ENCODE measurements around the gene HTT. TPM values are rescaled to one million over a fixed set of nuclear protein-coding genes. Genes with fewer than 3 reads are reported as not detected.

The HTT gene
- total RNA-seq, 1 experiment from 2014 or later, result 64.4 TPM

DNA sequence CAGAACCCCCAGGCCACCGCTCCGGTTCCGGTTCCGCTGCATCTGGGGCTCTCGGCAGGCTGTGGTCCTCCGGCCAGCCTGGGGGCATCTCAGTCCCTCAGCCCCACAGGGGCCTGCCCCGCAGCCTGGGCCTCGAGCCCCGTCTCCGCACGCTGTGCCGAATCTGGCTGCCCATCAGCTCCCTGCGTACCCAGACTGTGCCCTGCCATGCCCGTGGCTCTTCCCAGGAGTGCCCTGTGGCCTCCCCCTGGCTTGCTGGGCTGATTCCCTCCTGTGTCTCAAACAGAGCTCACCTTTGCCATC, 173.6 kb downstream of the HTT start:
- Histone ChIP-seq H2BK20ac (ENCODE audit: low read depth, low read length, poor library complexity, severe bottlenecking) (no peak overlapping the region), H3K18ac (ENCODE audit: insufficient read length, low read depth, low read length) (no peak overlapping the region), H3K79me2 (ENCODE audit: insufficient read depth, low read length) (no peaks in the 10 kb centered on the region), H3K4me1 (ENCODE audit: insufficient read depth, low read length) (no peaks in the 10 kb centered on the region; the same call in 1 of the 2 replicates), H4K5ac (ENCODE audit: insufficient read length, low read depth, low read length) (no peak overlapping the region), H3K79me1 (ENCODE audit: insufficient read depth, low read depth, low read length, poor library complexity, severe bottlenecking) (no peaks in the 10 kb centered on the region), H3K4me2 (ENCODE audit: insufficient read depth, insufficient read length, low read length) (no peak overlapping the region), H2AFZ (ENCODE audit: low read length) (no peak overlapping the region), H4K8ac (replicated peaks; ENCODE audit: insufficient read length, low read depth, low read length) (no peak overlapping the region), H3K23ac (ENCODE audit: insufficient read length, low read depth, low read length) (no peak overlapping the region), H4K20me1 (ENCODE audit: control insufficient read depth, insufficient read depth, insufficient read length) (peaks cover 4% of the 10 kb centered on the region), H3K9ac (ENCODE audit: extremely low read depth, insufficient read length, low read length) (no peak overlapping the region), H2BK12ac (ENCODE audit: insufficient read length, low read depth, low read length) (no peak overlapping the region), H2BK5ac (ENCODE audit: insufficient read length, low read length) (no peak overlapping the region), H3K27me3 (ENCODE audit: insufficient read depth, low read length) (no peaks in the 10 kb centered on the region), H3K23me2 (ENCODE audit: insufficient read length, low read depth, low read length, poor library complexity, severe bottlenecking) (no peaks in the 10 kb centered on the region), H3T11ph (ENCODE audit: low read length) (no peak overlapping the region), H3K56ac (ENCODE audit: insufficient read length, low read depth, low read length) (no peak overlapping the region), H4K91ac (ENCODE audit: insufficient read length, low read depth, low read length) (peak overlapping the region; percentile 25), H2AK5ac (ENCODE audit: insufficient read length, low read length) (no peak overlapping the region), H3K14ac (ENCODE audit: insufficient read depth, low read length) (no peak overlapping the region; the same call in 1 of the 2 replicates), H2BK120ac (ENCODE audit: low read depth, low read length, poor library complexity, severe bottlenecking) (no peak overlapping the region), H3K9me3 (ENCODE audit: control insufficient read depth, low read depth, low read length) (no peaks in the 10 kb centered on the region), H2BK15ac (ENCODE audit: low read depth, low read length) (no peak overlapping the region), H3K4ac (ENCODE audit: low read depth, low read length) (no peak overlapping the region; the same call in 1 of the 2 replicates), H3K27ac (ENCODE audit: insufficient read length, low read depth, low read length) (no peak overlapping the region)
- Mint-ChIP-seq H3K4me3 (no peak overlapping the region), H3K36me3 (ENCODE audit: insufficient read depth in 1 of 3, low read depth in 3 of 3) (no peaks in the 10 kb centered on the region; a peak in 1 of 7 replicates), H3K27me3 (ENCODE audit: low read depth) (no peaks in the 10 kb centered on the region; the same call in 1 of the 2 replicates), H3K4me1 (peaks cover 8 to 19% of the 10 kb centered on the region in 2 experiments), H3K27ac (no peak overlapping the region), H3K9me3 (no peaks in the 10 kb centered on the region)
- TF ChIP-seq CTCF (conservative IDR thresholded peaks at IDR 0.05), result no peak
- no peak for DNase-seq
- no CpG with 5 or more reads among the region's 14 CpGs for WGBS (ENCODE audit: extremely low coverage, insufficient read length, low lambda C conversion rate)
